CD1c-positive myeloid dendritic cell (primary cell): ENCODE results near the gene UNCX.
"Not testable (repeated sequence)": the region's sequence is repeated elsewhere in the genome, so short reads cannot be mapped to it uniquely, and the experiment has no call there.

Experiments
- DNase-seq: peaks from one replicate; pipeline ENCODE4 v3.0.0-alpha.2; 2016; ENCODE audit errors: extremely low spot score

Gene UNCX

DNA sequence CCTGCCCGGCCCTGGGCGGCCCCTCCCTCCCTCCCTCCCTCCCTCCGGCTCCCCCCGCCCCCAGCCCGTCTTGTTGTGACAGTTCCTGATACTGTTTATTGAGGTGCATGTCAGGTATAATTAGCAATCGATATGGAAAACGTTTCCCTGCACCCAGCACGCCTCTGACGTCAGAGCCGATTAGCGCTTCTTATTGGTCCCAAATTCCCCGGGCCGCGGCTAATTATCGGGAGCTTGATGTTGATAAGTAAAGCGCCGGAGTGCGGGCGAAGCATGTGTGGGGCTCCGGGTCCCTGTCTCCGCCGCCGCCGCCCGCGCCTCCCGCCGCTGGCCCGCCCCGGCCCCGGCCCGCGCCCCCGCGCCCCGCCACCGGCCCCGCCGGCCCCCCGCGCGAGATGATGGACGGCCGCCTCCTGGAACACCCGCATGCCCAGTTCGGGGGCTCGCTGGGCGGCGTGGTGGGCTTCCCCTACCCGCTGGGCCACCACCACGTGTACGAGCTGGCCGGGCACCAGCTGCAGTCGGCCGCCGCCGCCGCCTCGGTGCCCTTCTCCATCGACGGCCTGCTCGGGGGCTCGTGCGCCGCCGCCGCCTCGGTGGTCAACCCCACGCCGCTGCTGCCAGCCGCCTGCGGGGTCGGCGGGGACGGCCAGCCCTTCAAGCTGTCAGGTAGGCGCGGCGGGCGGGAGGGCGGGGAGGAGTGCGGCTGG lies at the start of gene UNCX:
TSS of gene UNCX (plus strand) at position 250 of the 710 bp plus-strand sequence. CDS start at position 396, 146 bp downstream.
- no peak for DNase-seq

DNA sequence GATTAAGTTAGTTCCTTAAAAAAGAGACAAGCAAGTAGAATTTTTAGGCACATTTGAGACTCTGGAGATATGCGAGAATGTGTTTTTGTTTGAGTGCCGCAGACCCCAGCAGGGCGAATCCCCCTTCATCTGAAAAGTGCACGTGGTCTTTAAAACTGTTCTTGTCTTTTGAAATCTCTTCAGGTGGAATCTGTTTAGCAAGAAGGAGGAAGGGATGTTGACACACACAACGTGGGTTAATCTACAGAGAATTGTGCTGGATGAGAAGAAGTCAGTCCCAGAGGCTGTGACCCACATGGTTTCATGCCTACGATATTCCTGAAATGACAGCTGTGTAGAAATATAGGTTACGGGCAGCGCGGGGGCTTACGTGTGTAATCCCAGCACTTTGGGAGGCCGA lies 45.5 kb upstream of the UNCX start:
- no peak for DNase-seq

DNA sequence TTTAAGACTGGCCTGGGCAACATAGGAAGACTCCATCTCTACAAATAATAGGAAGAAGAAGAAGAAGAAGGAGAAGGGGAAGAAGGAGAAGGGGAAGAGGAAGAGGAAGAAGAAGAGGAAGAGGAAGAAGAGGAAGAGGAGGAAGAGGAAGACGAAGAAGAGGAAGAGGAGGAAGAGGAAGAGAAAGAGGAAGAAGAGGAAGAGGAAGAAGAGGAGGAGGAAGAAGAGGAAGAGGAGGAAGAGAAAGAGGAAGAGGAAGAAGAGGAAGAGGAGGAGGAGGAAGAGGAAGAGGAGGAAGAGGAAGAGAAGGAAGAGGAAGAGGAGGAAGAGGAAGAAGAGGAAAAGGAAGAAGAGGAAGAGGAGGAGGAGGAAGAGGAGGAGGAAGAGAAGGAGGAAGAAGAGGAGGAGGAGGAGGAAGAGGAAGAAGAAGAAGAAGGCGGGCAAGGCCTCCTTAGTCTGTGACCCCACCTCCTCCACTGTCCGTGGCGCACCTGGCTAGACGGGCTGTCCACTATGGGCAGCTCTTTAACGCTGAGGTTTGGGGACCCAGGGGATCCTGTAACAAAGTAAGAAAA lies 43.9 kb upstream of the UNCX start:
- no peak for DNase-seq

DNA sequence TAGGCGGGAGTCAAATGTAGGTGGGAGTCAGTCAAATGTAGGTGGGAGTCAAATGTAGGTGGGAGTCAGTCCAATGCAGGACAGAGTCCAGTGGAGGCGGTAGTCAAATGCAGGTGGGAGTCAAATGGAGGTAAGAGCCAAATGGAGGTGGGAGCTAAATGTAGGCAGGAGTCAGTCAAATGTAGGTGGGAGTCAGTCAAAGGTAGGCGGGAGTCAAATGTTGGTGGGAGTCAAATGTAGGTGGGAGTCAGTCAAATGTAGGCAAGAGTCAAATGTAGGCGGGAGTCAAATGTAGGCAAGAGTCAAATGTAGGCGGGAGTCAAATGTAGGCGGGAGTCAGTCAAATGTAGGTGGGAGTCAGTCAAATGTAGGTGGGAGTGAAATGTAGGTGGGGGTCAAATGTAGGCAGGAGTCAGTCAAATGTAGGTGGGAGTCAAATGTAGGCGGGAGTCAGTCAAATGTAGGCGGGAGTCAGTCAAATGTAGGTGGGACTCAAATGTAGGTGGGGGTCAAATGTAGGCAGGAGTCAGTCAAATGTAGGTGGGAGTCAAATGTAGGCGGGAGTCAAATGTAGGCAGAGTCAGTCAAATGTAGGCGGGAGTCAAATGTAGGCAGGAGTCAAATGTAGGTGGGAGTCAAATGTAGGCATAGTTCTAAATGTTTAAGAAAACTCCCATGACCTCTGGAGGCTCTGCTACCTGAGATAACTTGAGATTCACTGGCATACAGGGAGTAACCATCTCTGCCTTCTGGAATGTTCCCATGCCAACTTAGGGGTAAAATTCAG lies 42.5 kb upstream of the UNCX start:
- DNase-seq, result no peak

DNA sequence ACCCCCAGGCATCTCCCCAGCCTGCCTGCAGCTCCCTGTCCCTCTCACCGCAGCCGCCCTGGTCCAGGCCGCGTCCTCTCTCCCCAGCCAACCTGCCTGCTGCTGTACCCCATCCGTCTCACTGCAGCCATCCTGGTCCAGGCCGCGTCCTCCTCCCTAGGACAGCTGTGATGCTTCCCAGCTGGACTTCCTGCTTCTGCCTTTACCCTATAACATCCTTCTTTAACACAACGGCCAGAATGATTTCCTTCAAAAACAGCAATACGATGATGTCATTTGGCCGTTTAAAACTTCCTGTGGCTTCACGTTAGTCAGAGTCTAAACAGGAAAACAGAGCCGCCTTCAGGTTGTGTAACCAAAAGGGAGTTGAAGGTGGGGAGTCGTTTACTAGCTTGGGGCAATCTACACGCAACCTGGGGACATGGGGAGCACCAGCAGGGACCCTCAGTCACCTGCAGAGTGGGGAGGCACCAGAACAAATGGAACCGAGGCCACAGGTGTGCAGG lies 40.4 kb upstream of the UNCX start:
- DNase-seq, result peak; percentile 81

DNA sequence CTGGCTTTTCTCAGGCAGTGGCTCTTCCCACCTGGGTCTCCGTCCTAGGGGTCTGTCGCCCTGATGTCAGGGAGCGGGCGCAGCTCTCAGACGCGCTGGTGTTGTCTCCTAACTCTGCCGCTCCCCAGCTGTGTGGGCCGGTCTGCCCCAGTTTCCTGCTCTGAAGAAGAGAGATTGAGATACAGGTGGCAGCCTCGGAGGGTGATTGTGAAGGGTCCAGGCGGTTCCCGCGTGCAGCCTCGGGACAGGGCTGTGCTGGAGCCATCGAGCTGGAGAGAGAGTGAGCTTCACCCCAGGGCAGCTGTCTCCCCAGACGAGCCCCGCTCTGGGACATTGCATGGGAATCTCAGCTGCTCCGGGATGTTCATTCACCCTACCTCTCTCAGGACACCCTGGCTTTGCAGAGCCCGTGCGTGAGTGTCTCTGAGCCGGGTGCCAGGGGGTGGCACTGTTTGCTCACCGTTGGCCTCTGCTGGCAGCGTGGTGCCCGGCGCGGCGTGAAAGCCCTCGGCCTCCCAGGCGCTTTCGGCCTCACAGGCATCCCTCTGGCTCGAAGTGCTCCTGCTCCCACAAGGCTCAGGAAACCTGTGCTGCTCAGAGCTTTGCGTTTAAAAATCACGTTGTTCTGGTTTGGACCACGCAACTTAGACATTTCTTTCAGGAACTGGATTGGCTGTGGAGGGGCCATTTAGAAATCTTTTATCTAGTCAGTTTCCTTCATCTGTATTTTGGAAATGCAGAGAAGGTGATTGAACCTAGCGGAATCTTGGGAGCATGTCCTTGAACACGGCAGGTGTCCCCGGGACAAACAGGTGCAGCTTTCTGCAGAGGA lies 38.9 kb upstream of the UNCX start:
- peak; percentile 39 for DNase-seq

DNA sequence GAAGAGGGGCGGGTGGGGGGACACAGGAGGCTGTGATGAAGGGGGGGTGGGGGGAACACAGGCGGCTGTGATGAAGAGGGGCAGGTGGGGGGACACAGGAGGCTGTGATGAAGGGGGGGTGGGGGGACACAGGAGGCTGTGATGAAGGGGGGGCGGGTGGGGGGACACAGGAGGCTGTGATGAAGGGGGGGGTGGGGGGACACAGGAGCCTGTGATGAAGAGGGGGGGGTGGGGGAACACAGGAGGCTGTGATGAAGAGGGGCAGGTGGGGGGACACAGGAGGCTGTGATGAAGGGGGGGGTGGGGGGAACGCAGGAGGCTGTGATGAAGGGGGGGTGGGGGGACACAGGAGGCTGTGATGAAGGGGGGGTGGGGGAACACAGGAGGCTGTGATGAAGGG lies 36.2 kb upstream of the UNCX start:
- not testable (repeated sequence) for DNase-seq

DNA sequence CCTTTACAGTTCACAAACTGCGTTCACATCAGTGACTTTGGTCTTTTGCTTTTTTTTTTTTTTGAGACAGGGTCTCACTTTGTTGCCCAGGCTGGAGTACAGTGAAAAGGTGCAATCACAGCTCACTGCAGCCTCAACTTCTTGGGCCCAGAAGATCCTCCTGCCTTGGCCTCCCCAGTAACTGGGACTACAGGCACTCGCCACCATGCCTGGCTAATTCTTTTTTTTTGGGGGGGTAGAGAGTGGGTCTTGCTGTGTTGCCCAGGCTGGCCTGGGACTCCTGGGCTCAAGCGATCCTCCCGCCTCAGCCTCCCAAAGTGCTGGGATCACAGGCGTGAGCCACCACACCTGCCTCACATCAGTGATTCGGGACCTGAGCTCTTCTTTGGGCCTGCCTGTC lies 35.7 kb upstream of the UNCX start:
- no peak for DNase-seq

DNA sequence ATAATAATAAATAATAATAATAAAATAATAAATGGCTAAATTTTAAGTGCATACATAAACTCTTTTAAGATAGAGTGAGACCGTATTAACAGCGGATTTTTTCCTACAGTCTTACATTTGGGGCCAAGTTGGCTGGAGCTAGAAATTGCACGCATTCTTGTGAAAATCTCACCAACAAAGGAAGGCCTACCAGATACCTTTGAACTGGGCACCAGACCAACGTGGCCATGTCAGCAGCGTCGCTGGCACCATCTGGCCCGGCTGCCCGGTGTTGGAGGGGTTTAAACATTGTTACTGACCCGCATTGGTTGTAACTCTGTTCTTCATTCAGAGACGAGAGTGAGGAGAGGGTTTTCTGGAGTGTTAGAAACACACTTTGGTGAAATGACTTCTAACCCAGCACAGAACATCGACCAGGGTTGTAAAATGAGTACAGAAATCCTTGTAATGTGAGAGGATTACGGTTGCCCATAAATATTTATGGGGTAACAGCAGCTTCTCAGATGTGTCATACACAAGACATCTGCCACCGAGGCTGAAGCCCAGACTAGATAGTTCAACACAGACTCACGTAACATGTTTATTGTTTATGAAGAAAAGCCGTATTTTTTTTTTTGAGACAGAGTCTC lies 34.6 kb upstream of the UNCX start:
- DNase-seq, result no peak

DNA sequence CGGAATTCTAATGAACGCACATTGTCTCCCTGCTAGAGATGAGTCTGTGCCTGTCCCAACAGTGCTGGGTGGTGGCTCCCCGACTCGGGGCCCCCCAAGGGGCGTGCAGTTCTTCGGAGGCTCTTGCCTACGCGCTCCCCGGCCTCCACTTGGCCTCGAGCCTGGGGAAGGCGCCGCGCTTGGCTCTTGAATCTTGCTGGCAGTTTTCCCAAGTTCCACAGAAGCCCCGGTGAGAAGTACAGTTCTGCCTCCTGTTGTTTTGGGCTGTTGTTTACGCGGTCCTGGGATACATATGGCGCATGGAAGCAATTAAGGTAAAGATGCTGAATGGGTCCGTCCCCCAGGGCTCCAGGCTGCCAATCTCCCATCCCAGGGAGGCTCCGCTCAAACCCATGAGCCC lies 32.6 kb upstream of the UNCX start:
- no peak for DNase-seq

DNA sequence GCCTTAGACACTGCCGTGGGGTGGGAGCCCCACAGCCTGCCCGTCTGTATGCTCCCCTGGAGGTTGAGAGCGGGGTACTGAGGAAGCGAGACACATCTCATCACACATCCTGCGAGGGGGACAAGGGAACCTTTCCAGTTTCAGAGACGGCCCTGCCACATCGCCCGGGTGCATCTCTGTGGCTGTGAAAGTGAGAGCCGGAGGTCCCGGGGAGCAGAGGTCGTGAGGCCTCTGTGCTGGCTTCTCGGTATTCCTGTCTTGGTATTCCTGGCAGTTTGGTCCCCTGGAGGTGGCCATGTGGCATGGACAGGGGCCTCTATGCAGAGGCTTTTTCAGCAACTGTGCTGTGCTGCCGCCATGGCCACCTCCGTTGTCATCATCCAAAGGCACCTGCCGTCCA lies 30.8 kb upstream of the UNCX start:
- DNase-seq, result no peak

DNA sequence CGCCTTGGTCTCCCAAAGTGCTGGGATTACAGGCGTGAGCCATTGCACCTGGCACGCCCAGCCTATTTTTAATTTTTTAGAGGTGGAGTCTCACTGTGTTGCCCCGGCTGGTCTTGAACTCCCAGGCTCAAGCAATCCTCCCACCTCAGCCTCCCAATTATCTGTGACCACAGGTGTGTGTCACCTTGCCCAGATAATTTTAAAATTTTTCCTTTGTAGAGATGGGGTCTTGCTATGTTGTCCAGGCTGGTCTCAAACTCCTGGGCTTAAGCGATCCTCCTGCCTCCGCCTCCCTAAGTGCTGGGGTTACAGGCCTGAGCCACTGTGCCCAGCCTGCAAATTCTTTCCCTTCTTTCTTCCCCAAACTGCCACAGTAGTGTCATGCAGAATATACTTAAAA lies 29.8 kb upstream of the UNCX start:
- not testable (repeated sequence) for DNase-seq

DNA sequence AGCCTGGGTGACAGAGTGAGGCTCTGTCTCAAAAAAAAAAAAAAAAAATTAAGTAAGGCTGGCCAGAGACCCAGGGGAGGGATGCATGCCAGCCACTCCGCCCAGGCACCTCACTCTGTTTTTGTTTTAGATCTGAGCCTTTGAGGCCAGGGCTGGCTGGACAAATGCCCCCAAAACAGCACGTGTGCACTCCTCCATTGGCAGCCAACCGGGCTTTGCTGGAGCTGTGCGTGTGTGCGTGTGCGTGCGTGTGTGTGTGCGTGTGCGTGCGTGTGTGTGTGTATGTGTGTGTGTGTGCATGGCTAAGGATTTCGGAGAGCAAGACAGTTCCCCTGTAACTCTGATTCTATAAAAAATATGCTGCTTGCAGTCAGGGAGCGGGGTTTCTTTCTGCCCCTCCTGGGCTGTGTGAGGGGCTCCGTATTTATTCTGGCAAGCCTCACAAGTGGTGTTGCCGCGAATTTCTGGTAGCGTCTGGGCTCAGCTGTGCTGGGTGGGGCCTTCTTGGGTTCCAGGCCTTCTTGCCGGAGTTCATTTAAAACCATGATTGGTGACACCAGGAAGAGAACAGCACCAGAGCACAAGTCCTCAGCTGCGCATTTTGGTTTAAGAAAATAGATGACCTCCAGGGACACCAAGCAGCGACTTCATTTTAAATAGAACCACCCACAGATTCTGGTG lies 28.1 kb upstream of the UNCX start:
- no peak for DNase-seq

DNA sequence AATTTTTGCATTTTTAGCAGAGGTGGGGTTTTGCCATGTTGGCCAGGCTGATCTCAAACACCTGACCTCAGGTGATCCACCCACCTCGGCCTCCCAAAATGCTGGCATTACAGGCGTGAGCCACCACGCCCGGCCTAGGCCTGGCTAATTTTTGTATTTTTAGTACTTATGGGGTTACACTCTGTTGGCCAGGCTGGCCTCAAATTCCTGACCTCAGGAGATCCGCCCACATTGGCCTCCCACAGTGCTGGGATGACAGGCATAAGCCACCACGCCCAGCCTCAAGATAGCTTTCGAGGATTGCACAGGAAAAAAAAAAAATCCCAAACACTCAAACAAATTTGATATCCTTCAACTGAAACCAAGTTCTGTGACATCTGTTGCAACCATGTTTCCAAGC lies 26.9 kb upstream of the UNCX start:
- not testable (repeated sequence) for DNase-seq

DNA sequence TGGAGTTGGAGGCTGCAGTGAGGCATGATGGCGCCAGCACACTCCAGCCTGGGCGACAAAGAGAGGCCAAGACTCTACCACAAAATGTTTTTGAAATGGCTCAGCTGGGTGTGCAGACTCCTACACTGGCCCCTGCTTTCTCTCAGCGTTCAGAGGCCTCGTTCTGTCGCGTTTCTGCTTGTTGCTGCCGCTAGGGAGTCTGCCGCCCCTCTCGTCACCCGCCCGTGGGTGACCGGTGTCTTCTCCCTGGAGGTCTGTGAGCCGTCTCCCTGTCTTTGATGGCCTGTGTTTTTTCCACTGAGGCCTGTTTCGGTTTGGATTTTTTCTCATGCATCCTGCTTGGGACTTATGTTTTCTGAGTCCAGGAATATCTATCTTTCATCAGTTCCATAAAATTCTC lies 23.6 kb upstream of the UNCX start:
- DNase-seq, result no peak

DNA sequence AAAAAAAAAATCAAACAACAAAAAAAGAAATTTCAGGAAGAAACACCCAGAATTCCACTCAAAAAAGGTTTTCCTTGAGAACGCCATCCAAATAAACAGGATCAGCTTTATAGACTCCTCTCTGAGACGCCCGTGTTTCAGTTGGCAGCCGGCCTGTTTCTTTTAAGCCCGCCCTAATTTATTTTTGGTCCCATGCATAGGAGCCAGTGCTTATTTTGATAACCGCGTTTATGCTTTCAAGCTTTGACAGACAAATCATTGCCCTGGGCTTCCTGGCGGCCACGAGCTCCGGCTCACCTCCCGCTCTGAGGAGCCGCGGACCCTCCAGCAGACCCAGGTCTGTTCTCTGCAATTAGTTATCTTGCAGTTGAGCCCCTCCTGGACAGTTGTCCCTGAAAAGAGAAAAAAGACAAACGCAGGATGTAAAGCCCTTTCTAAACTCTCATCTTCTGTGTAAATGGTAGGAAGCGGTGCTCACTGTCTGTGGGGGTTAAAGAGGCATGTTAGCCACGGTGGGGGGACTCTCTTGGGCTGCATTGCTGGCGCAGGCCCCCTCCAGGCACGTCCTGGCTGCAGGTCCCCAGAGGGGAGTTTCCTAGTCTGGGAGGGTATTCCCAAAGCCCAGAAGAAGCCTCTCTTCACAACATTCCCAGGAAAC lies 22.2 kb upstream of the UNCX start:
- no peak for DNase-seq

DNA sequence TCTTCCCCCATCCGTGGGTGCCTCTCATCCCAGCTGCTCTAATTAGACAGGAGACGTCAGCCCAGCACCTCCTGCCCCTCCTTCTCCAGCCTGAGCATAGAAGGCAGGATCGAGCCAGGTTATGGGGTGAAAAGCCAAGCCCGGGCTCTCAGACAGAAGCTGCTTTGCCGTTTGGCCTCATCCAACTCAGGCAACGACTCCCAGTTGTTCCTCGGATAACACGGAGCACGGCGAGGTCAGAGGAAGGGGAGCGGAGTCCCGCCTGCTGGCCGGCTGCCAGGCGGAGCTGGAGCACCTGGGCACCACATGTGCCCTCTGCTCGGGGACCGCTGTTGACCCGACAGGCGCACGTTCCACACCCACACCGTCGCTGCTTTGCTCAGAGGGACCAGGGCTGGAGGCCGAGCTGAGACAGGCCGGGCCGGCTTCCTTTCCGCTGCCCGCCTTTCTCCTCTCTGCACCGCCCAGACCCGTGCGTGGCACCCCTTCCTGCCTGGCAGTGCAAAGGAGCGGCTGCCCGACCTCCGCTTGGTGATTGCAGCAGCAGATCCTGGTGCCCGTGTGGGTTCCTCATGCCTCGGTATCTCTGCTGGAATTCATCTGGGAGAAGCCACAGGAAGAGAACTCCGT lies 21.6 kb upstream of the UNCX start:
- DNase-seq, result no peak

DNA sequence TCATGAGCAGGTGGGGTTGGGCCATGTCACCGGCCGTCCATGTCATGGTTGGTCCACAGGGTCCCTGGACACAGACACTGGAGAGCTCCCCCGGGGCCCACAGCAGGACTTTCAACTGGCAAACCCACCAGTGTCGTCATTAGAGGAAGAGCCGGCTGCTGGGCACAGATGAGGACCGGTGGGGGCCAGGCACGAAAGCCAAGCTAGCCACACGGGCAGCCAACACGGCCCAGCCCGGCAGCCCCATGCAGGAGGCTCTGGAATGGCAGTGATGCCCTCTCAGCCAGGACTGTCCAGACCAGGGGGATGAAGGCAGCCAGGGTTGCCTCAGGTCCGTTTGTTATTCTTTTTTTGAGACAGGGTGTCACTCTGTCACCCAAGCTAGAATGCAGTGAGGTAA lies 21.1 kb upstream of the UNCX start:
- no peak for DNase-seq

DNA sequence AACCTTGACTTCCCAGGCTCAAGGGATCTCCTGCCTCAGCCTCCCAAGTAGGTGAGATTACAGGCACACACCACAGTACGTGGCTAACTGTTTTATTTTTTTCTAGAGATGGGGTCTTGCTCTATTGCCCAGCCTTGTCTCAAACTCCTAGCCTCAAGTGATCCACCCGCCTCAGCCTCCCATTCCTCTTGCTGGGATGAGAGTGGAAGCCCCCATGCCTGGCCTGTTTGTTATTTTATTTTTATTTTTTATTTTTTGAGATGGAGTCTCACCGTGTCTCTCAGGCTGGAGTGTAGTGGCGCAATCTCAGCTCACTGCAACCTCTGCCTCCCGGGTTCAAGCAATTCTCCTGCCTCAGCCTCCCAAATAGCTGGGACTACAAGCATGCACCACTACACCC lies 20.6 kb upstream of the UNCX start:
- DNase-seq, result not testable (repeated sequence)

DNA sequence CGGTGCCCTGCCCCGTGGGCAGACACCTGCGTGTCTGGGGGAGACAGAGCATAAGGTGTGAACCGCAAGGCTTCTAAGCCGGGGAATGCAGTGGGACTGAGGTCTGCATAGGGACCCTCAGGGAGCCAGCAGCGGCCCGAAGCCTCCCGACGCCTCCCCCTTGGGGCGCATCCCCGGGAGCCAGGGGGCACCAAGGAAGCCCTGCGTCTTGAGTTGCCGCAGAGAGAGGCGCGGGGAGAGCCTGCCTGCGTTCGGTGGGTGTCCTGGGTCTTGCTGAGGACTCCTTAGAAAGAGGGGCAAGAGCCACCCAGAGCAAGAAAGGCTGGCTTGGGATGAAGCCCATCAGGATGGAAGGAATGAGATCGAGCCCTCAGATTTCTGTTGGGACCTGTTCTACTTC lies 18.2 kb upstream of the UNCX start:
- no peak for DNase-seq
